H9 (cell line): Measurements from ENCODE around the gene SHOC1. TPM values are rescaled to one million over a fixed set of nuclear protein-coding genes. Genes with fewer than 3 reads are reported as not detected.

Experiments used
- DNase-seq: peaks from one replicate; pipeline ENCODE4 v3.0.0-alpha.2; 2017
- H2AFZ ChIP-seq: one replicate; pipeline ENCODE4 v1.6.1; 2013; ENCODE audit warnings: mild to moderate bottlenecking, low read length, control low read depth, moderate library complexity
- H2AK5ac ChIP-seq: 2 replicates; pipeline ENCODE4 v1.6.1; 2013; ENCODE audit warnings: low read length, control low read depth, mixed read lengths; ENCODE audit not compliant: insufficient read length
- H2BK120ac ChIP-seq: one replicate; pipeline ENCODE4 v1.6.1; 2013; ENCODE audit warnings: low read depth, mild to moderate bottlenecking, low read length, control low read depth, inconsistent platforms; ENCODE audit not compliant: poor library complexity, severe bottlenecking
- H2BK12ac ChIP-seq: 2 replicates; pipeline ENCODE4 v1.6.1; 2013; ENCODE audit warnings: low read length, control low read depth, mixed read lengths, low read depth; ENCODE audit not compliant: insufficient read length
- H2BK15ac ChIP-seq: 2 replicates; pipeline ENCODE4 v1.6.1; 2013; ENCODE audit warnings: low read depth, low read length, control low read depth
- H2BK20ac ChIP-seq: one replicate; pipeline ENCODE4 v1.6.1; 2013; ENCODE audit warnings: low read depth, mild to moderate bottlenecking, low read length, control low read depth, inconsistent platforms; ENCODE audit not compliant: poor library complexity, severe bottlenecking
- H2BK5ac ChIP-seq: 2 replicates; pipeline ENCODE4 v1.6.1; 2013; ENCODE audit warnings: low read length, control low read depth, mixed read lengths; ENCODE audit not compliant: insufficient read length
- H3K14ac ChIP-seq: 2 replicates; pipeline ENCODE4 v1.6.1; 2013; ENCODE audit warnings: low read length, control low read depth; ENCODE audit not compliant: insufficient read depth
- H3K18ac ChIP-seq: 2 replicates; pipeline ENCODE4 v1.6.1; 2013; ENCODE audit warnings: low read depth, mild to moderate bottlenecking, mixed read lengths, low read length, control low read depth; ENCODE audit not compliant: insufficient read length
- H3K23ac ChIP-seq: 2 replicates; pipeline ENCODE4 v1.6.1; 2013; ENCODE audit warnings: low read length, control low read depth, mixed read lengths, low read depth; ENCODE audit not compliant: insufficient read length
- H3K23me2 ChIP-seq: 2 replicates; pipeline ENCODE4 v1.6.1; 2013; ENCODE audit warnings: low read depth, mild to moderate bottlenecking, mixed read lengths, low read length, control low read depth; ENCODE audit not compliant: insufficient read length, poor library complexity, severe bottlenecking
- H3K27ac ChIP-seq: 2 replicates; pipeline ENCODE4 v1.5.1; 2013; ENCODE audit warnings: low read length, control low read depth, mixed read lengths, low read depth; ENCODE audit not compliant: insufficient read length
- H3K27me3 ChIP-seq: 2 replicates; pipeline ENCODE4 v1.6.1; 2013; ENCODE audit warnings: low read length, control low read depth, inconsistent platforms; ENCODE audit not compliant: insufficient read depth
- H3K4ac ChIP-seq: 2 replicates; pipeline ENCODE4 v1.6.1; 2013; ENCODE audit warnings: low read depth, mild to moderate bottlenecking, control low read depth, inconsistent platforms, low read length, moderate library complexity
- H3K4me1 ChIP-seq: 2 replicates; pipeline ENCODE4 v1.6.1; 2013; ENCODE audit warnings: low read length, control low read depth, inconsistent platforms; ENCODE audit not compliant: insufficient read depth
- H3K4me2 ChIP-seq: 2 replicates; pipeline ENCODE4 v1.6.1; 2013; ENCODE audit warnings: low read length, control low read depth, mixed read lengths; ENCODE audit not compliant: insufficient read length, insufficient read depth
- H3K56ac ChIP-seq: 2 replicates; pipeline ENCODE4 v1.6.1; 2013; ENCODE audit warnings: low read depth, mild to moderate bottlenecking, mixed read lengths, low read length, control low read depth; ENCODE audit not compliant: insufficient read length
- H3K79me1 ChIP-seq: 2 replicates; pipeline ENCODE4 v1.6.1; 2013; ENCODE audit warnings: low read depth, mild to moderate bottlenecking, moderate library complexity, low read length, control low read depth, inconsistent platforms; ENCODE audit not compliant: insufficient read depth, poor library complexity, severe bottlenecking
- H3K79me2 ChIP-seq: 2 replicates; pipeline ENCODE4 v1.6.1; 2013; ENCODE audit warnings: low read length, control low read depth, inconsistent platforms; ENCODE audit not compliant: insufficient read depth
- H3K9ac ChIP-seq: 2 replicates; pipeline ENCODE4 v1.6.1; 2013; ENCODE audit warnings: low read length, control low read depth, mixed read lengths; ENCODE audit not compliant: insufficient read length; ENCODE audit errors: extremely low read depth
- H3K9me3 ChIP-seq: one replicate; pipeline ENCODE4 v1.6.1; 2013; ENCODE audit warnings: low read depth, low read length, inconsistent platforms; ENCODE audit not compliant: control insufficient read depth
- H3T11ph ChIP-seq: one replicate; pipeline ENCODE4 v1.6.1; 2013; ENCODE audit warnings: mild to moderate bottlenecking, low read length, control low read depth, inconsistent platforms
- H4K20me1 ChIP-seq: one replicate; pipeline ENCODE4 v1.6.1; 2013; ENCODE audit not compliant: control insufficient read depth, insufficient read length, insufficient read depth
- H4K5ac ChIP-seq: 2 replicates; pipeline ENCODE4 v1.6.1; 2013; ENCODE audit warnings: low read depth, mild to moderate bottlenecking, mixed read lengths, low read length, control low read depth; ENCODE audit not compliant: insufficient read length
- H4K8ac ChIP-seq: replicated peaks from 2 replicates; pipeline ENCODE4 v1.6.1; 2013; ENCODE audit warnings: low read length, control low read depth, mixed read lengths, low read depth; ENCODE audit not compliant: insufficient read length
- H4K91ac ChIP-seq: 2 replicates; pipeline ENCODE4 v1.6.1; 2013; ENCODE audit warnings: low read depth, mild to moderate bottlenecking, moderate library complexity, mixed read lengths, low read length, control low read depth; ENCODE audit not compliant: insufficient read length
- H3K27ac Mint-ChIP-seq, 3 experiments: 2 replicates in 2 of 3; 3 replicates in 1 of 3; pipeline ENCODE4 v1.8.0; 2020 to 2021; ENCODE audit warnings: mixed read lengths in 3 of 3, mild to moderate bottlenecking in 1 of 3, moderate library complexity in 1 of 3
- H3K27me3 Mint-ChIP-seq: 2 replicates; pipeline ENCODE4 v1.8.0; 2021; ENCODE audit warnings: low read depth, mild to moderate bottlenecking, moderate library complexity, mixed read lengths
- H3K36me3 Mint-ChIP-seq, 3 experiments: 2 replicates in 2 of 3; 3 replicates in 1 of 3; pipeline ENCODE4 v1.8.0; 2020 to 2021; ENCODE audit warnings: low read depth in 3 of 3, mixed read lengths in 3 of 3; ENCODE audit not compliant: insufficient read depth in 1 of 3
- H3K4me1 Mint-ChIP-seq, 2 experiments: 2 replicates each; pipeline ENCODE4 v1.8.0; 2020; ENCODE audit warnings: mixed read lengths in 2 of 2
- H3K4me3 Mint-ChIP-seq, 2 experiments: 2 replicates in 1 of 2; 3 replicates in 1 of 2; pipeline ENCODE4 v1.8.0; 2020 to 2021; ENCODE audit warnings: mild to moderate bottlenecking in 2 of 2, mixed read lengths in 2 of 2, moderate library complexity in 1 of 2
- H3K9me3 Mint-ChIP-seq, 2 experiments: 2 replicates in 1 of 2; 3 replicates in 1 of 2; pipeline ENCODE4 v1.8.0; 2020; ENCODE audit warnings: mild to moderate bottlenecking in 2 of 2, mixed read lengths in 2 of 2, moderate library complexity in 1 of 2
- WGBS: extraction: QIAGEN DNeasy Blood & Tissue Kit; methylation state at CpG from one replicate; pipeline ENCODE4 v1.1.7; 2013; ENCODE audit warnings: missing lambda C conversion rate, low lambda C conversion rate, mixed read lengths; ENCODE audit not compliant: insufficient read length; ENCODE audit errors: extremely low coverage; 5-methylcytosine and 5-hydroxymethylcytosine counted together
- total RNA-seq: library from RNA; stranded (reverse); gene quantifications from 2 replicates; pipeline ENCODE4 v1.2.1, GENCODE V29; 2021
- TF ChIP-seq, protein P1 (sequence below): fragments of 200-600 bp; sonication (generic); conservative IDR thresholded peaks from 3 replicates; pipeline ENCODE4 v1.8.0; 2021; ENCODE audit warnings: antibody characterized with exemption, mild to moderate bottlenecking

SHOC1 gene
- total RNA-seq, 1 experiment from 2014 or later, result not detected

DNA sequence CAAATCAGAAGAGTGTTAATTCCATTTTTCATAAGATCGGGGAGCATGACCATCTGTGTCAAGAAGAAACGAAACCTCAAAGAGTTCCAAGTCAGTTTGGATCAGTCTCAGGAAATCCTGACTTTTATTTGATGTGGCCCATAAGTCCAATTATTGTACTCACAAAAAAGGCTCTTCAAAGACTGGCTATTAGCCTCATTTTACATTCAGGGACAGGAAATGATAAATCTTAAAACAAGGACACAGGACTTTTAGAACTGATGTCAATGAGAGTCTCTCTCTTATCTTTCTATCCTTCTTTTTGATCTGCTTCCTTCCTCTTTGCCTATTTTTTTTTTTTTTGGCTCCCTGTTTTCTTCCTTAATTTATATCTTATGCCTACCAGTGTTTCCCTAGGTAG is 43.7 kb upstream of the SHOC1 start:
- Histone ChIP-seq H3K4ac (no peak overlapping the region), H3K79me1 (no peaks in the 10 kb centered on the region), H3K9me3 (no peaks in the 10 kb centered on the region), H2AK5ac (no peak overlapping the region), H3K79me2 (no peaks in the 10 kb centered on the region), H3K56ac (no peak overlapping the region), H2BK5ac (no peak overlapping the region), H4K5ac (no peak overlapping the region), H3T11ph (no peak overlapping the region), H3K9ac (no peak overlapping the region), H4K20me1 (no peaks in the 10 kb centered on the region), H3K23me2 (no peaks in the 10 kb centered on the region), H2BK120ac (no peak overlapping the region), H4K91ac (no peak overlapping the region), H2AFZ (no peak overlapping the region), H3K23ac (no peak overlapping the region), H3K18ac (no peak overlapping the region), H3K4me1 (no peaks in the 10 kb centered on the region), H2BK12ac (no peak overlapping the region), H3K4me2 (no peak overlapping the region), H3K14ac (no peak overlapping the region), H3K27ac (no peak overlapping the region), H2BK15ac (no peak overlapping the region), H3K27me3 (no peaks in the 10 kb centered on the region), H4K8ac (no peak overlapping the region), H2BK20ac (no peak overlapping the region)
- Mint-ChIP-seq H3K36me3 (no peaks in the 10 kb centered on the region), H3K4me3 (no peak overlapping the region), H3K27ac (no peak overlapping the region), H3K9me3 (no peaks in the 10 kb centered on the region), H3K27me3 (peaks cover under 1% of the 10 kb centered on the region), H3K4me1 (no peaks in the 10 kb centered on the region)
- WGBS, result no CpG with 5 or more reads among the region's 2 CpGs
- TF ChIP-seq, protein P1, sequence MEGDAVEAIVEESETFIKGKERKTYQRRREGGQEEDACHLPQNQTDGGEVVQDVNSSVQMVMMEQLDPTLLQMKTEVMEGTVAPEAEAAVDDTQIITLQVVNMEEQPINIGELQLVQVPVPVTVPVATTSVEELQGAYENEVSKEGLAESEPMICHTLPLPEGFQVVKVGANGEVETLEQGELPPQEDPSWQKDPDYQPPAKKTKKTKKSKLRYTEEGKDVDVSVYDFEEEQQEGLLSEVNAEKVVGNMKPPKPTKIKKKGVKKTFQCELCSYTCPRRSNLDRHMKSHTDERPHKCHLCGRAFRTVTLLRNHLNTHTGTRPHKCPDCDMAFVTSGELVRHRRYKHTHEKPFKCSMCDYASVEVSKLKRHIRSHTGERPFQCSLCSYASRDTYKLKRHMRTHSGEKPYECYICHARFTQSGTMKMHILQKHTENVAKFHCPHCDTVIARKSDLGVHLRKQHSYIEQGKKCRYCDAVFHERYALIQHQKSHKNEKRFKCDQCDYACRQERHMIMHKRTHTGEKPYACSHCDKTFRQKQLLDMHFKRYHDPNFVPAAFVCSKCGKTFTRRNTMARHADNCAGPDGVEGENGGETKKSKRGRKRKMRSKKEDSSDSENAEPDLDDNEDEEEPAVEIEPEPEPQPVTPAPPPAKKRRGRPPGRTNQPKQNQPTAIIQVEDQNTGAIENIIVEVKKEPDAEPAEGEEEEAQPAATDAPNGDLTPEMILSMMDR, result no peak
- DNase-seq, result no peak
